ENCODE data around the gene ASCC1. TPM values are rescaled to one million over a fixed set of nuclear protein-coding genes. Genes with fewer than 3 reads are reported as not detected.
"Not testable (repeated sequence)": the region's sequence is repeated elsewhere in the genome, so short reads cannot be mapped to it uniquely, and the experiment has no call there.

The ASCC1 gene
- total RNA-seq, 1 donor from 2014 or later, result 37.1 TPM

GRCh38 chr10:72171175-72171630 is 44.9 kb downstream of the ASCC1 start:
- peak; percentile 35 for DNase-seq (ENCODE audit: low read depth)

- DNase-seq (ENCODE audit: low read depth), result no peak
Measured at GRCh38 chr10:72170733-72171132, 45.3 kb downstream of the ASCC1 start.

- no peak for DNase-seq (ENCODE audit: low read depth)
Measured at GRCh38 chr10:72170263-72170662, 45.8 kb downstream of the ASCC1 start.

- no peak for DNase-seq (ENCODE audit: low read depth)
Measured at GRCh38 chr10:72167118-72167517, 49.0 kb downstream of the ASCC1 start.

- no peak for DNase-seq (ENCODE audit: low read depth)
Measured at GRCh38 chr10:72164617-72165016, 51.5 kb downstream of the ASCC1 start.

- DNase-seq (ENCODE audit: low read depth), result peak; percentile 27
Measured at GRCh38 chr10:72162978-72163377, 53.1 kb downstream of the ASCC1 start.

GRCh38 chr10:72158176-72158575 is 57.9 kb downstream of the ASCC1 start:
- DNase-seq (ENCODE audit: low read depth), result no peak

- no peak for DNase-seq (ENCODE audit: low read depth)
Measured at GRCh38 chr10:72156223-72156622, 59.9 kb downstream of the ASCC1 start.

GRCh38 chr10:72152286-72152685 is 63.8 kb downstream of the ASCC1 start:
- no peak for DNase-seq (ENCODE audit: low read depth)

GRCh38 chr10:72150746-72151478 is 65.2 kb downstream of the ASCC1 start:
- not testable (repeated sequence) for DNase-seq (ENCODE audit: low read depth)

- not testable (repeated sequence) for DNase-seq (ENCODE audit: low read depth)
Measured at GRCh38 chr10:72147324-72147584, 68.8 kb downstream of the ASCC1 start.

GRCh38 chr10:72146559-72147323 is 69.3 kb downstream of the ASCC1 start:
- no peak for DNase-seq (ENCODE audit: low read depth)

GRCh38 chr10:72146071-72146470 is 70.0 kb downstream of the ASCC1 start:
- DNase-seq (ENCODE audit: low read depth), result peak; percentile 28

- DNase-seq (ENCODE audit: low read depth), result no peak
Measured at GRCh38 chr10:72145657-72146056, 70.4 kb downstream of the ASCC1 start.

GRCh38 chr10:72140850-72141249 is 75.2 kb downstream of the ASCC1 start:
- DNase-seq (ENCODE audit: low read depth), result no peak

GRCh38 chr10:72140174-72140573 is 75.9 kb downstream of the ASCC1 start:
- no peak for DNase-seq (ENCODE audit: low read depth)

GRCh38 chr10:72137583-72137982 is 78.5 kb downstream of the ASCC1 start:
- no peak for DNase-seq (ENCODE audit: low read depth)

- not testable (repeated sequence) for DNase-seq (ENCODE audit: low read depth)
Measured at GRCh38 chr10:72136225-72136624, 79.9 kb downstream of the ASCC1 start.

- no peak for DNase-seq (ENCODE audit: low read depth)
Measured at GRCh38 chr10:72134785-72135767, 81.0 kb downstream of the ASCC1 start.

GRCh38 chr10:72133517-72133916 is 82.6 kb downstream of the ASCC1 start:
- DNase-seq (ENCODE audit: low read depth), result peak; percentile 76

- no peak for DNase-seq (ENCODE audit: low read depth)
Measured at GRCh38 chr10:72132854-72133253, 83.2 kb downstream of the ASCC1 start.

- no peak for DNase-seq (ENCODE audit: low read depth)
Measured at GRCh38 chr10:72127571-72127970, 88.5 kb downstream of the ASCC1 start.

Measured in myocyte (in vitro differentiated cells).